ENCODE measurements around the gene PRSS8. TPM values are rescaled to one million over a fixed set of nuclear protein-coding genes. Genes with fewer than 3 reads are reported as not detected.

The PRSS8 gene
- total RNA-seq, 1 donor from 2014 or later, result not detected

GRCh38 chr16:31087481-31087880 lies 48.0 kb downstream of the PRSS8 start:
- no peak for DNase-seq (ENCODE audit: low spot score)

DNA sequence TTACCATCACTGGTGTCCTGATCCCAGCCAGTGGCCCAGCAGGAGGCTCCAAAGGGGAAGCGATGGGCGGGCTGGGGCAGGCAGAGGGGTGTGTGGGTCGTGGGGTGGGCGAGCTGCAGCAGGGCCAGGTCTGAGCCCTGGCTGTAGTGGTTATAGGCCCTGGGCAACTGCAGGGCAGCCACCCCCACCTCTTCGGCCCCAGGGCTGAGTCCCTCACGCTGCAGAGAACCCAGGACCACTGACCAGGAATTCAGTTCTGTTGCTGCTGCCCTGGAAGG lies 49.0 kb downstream of the PRSS8 start:
- DNase-seq (ENCODE audit: low spot score), result no peak
- intact Hi-C loops (cut with DNase I), result no loop called here

More at GRCh38 chr16:31087481-31087880, 48.0 kb downstream of the PRSS8 start:
- intact Hi-C loops (cut with DNase I), result no loop called here

DNA sequence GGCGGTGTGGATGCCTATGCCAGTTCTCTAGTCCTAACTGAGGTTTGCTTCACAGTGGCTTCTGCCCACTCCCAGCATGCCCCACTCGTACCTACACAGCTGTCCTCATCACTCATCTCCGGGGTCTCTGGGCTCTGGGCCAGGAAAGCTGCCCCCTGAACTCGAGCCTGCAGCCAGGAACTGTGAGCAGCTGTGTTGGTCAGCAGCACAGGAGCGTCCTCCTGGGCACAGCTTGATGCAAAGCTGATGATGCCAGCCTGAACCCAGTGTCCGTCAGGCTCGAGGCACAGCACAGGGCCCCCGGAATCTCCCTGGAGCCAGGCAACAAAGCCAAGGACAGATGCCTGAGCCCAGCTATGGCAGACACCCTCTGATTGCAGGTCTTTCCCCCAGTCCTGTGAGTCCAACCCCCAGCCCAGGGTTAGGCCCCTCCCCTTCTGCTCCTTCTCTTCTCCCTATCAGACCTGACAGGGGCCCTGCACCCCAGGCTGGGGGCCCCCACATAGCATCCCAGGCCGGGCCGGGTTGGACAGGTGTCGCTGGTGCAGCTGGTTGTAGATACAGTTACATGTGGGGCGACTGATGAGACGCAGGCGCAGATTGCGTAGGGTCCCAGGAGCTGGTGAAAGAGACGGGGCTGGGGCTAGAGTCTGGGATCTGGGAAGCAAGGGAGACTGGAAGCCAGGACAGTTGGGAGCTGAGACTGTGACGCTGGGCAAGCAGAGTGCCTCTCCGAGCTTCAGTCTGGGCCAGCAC lies 49.5 kb downstream of the PRSS8 start:
- DNase-seq (ENCODE audit: low spot score), result no peak
- intact Hi-C loops (cut with DNase I), result no loop called here

- no peak for DNase-seq (ENCODE audit: low spot score)
- intact Hi-C loops (cut with DNase I), result no loop called here
Measured at GRCh38 chr16:31085411-31085810, 50.1 kb downstream of the PRSS8 start.

- intact Hi-C loops (cut with DNase I), result no loop called here
- DNase-seq (ENCODE audit: low spot score), result no peak
Measured at GRCh38 chr16:31084584-31085302, 50.8 kb downstream of the PRSS8 start.

GRCh38 chr16:31083981-31084380 lies 51.5 kb downstream of the PRSS8 start:
- intact Hi-C loops (cut with DNase I), result no loop called here
- DNase-seq (ENCODE audit: low spot score), result no peak

- DNase-seq (ENCODE audit: low spot score), result no peak
- intact Hi-C loops (cut with DNase I), result no loop called here
Measured at GRCh38 chr16:31083556-31083955, 52.0 kb downstream of the PRSS8 start.

DNA sequence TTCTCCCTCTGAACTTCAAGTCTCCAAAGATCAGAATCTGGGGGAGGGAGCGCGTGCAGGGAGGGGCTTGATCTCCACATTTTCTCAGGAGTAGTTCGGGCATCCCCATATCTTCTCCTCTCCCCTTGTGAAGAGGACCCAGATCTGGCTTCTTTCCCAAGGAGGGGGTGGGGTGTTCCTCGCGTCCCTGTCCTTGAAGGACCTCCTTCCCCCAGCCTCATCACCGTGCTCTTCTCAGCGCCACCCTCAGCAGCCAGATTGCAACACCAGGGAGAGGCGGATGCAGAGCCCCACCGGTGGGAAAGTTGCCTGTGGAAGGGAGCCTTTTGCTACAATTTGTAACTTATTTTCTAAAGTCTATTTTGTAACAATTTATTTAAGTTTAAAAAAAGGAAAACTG lies 52.4 kb downstream of the PRSS8 start:
- no peak for DNase-seq (ENCODE audit: low spot score)
- intact Hi-C loops (cut with DNase I), result no loop called here

- intact Hi-C loops (cut with DNase I), result no loop called here
- no peak for DNase-seq (ENCODE audit: low spot score)
Measured at GRCh38 chr16:31082368-31083045, 53.0 kb downstream of the PRSS8 start.

Other genes starting within 250 kb of the PRSS8 start
- gene BCL7C, start 241.7 kb downstream of the PRSS8 start, total RNA-seq, result 27.6 TPM
- gene CTF1, start 239.1 kb downstream of the PRSS8 start, total RNA-seq, result 17.7 TPM
- gene FBXL19, start 212.2 kb downstream of the PRSS8 start, total RNA-seq, result 8.0 TPM
- 9.5 TPM for gene ORAI3, start 186.7 kb downstream of the PRSS8 start, total RNA-seq
- gene SETD1A, start 178.0 kb downstream of the PRSS8 start, total RNA-seq, result 9.6 TPM
- gene HSD3B7, start 150.5 kb downstream of the PRSS8 start, total RNA-seq, result 5.4 TPM
- gene STX1B, start 125.1 kb downstream of the PRSS8 start, total RNA-seq, result 1.6 TPM
- gene STX4, start 102.2 kb downstream of the PRSS8 start, total RNA-seq, result 41.1 TPM
- gene ZNF668, start 61.5 kb downstream of the PRSS8 start, total RNA-seq, result 5.9 TPM
- 9.6 TPM for gene ZNF646, start 61.3 kb downstream of the PRSS8 start, total RNA-seq
- 0.59 TPM for gene PRSS53, start 46.8 kb downstream of the PRSS8 start, total RNA-seq
- 42.1 TPM for gene VKORC1, start 40.9 kb downstream of the PRSS8 start, total RNA-seq
- 56.4 TPM for gene BCKDK, start 27.3 kb downstream of the PRSS8 start, total RNA-seq
- 56.5 TPM for gene KAT8, start 18.1 kb downstream of the PRSS8 start, total RNA-seq
- gene PRSS36, start 14.3 kb upstream of the PRSS8 start, total RNA-seq, result 1.1 TPM
- gene FUS, start 44.4 kb upstream of the PRSS8 start, total RNA-seq, result 158 TPM
- gene PYCARD, start 67.0 kb upstream of the PRSS8 start, total RNA-seq, result 3.2 TPM
- gene TRIM72, start 78.4 kb upstream of the PRSS8 start, total RNA-seq, result 2.4 TPM
- gene PYDC1, start 81.4 kb upstream of the PRSS8 start, total RNA-seq, result not detected
- 4.8 TPM for gene ITGAM, start 124.2 kb upstream of the PRSS8 start, total RNA-seq
- 5.9 TPM for gene ITGAX, start 219.4 kb upstream of the PRSS8 start, total RNA-seq

Data from cardiac septum (tissue), 1 donor.